H1 (cell line): ENCODE measurements around the gene LANCL2. TPM values are rescaled to one million over a fixed set of nuclear protein-coding genes. Genes with fewer than 3 reads are reported as not detected.

Source experiments
- CTCF ChIA-PET: fragments of 300-600 bp; sonication (Branson Sonifier 250); formaldehyde crosslinking; loops from one replicate; lab custom pipeline; 2021; ENCODE audit not compliant: partially characterized antibody; lab: Charles Lee
- POLR2A ChIA-PET: fragments of 300-600 bp; sonication (Branson Sonifier 250); formaldehyde crosslinking; loops from one replicate; lab custom pipeline; 2021; ENCODE audit warnings: inconsistent platforms; ENCODE audit not compliant: partially characterized antibody; lab: Charles Lee
- DNase-seq, 2 experiments: peaks; one replicate each; pipeline versions ENCODE4 v3.0.0 to v3.0.0-alpha.2; 2010 to 2022; ENCODE audit warnings: low spot score in 2 of 2, low read depth in 1 of 2, mixed read lengths in 1 of 2
- FAIRE-seq: peaks from 2 replicates; lab custom pipeline; 2011; peaks lifted over from hg19 to GRCh38; lab: Jason Lieb, UNC
- H2AFZ ChIP-seq: 2 replicates; pipeline ENCODE4 v1.8.1; 2012; ENCODE audit warnings: low read length, inconsistent platforms
- H2AK5ac ChIP-seq: 2 replicates; pipeline ENCODE4 v1.6.1; 2013; ENCODE audit warnings: low read depth, low read length
- H2BK120ac ChIP-seq: replicated peaks from 2 replicates; pipeline ENCODE3; 2013; ENCODE audit warnings: low read depth, low read length, inconsistent platforms
- H2BK12ac ChIP-seq: 2 replicates; pipeline ENCODE4 v1.6.1; 2013; ENCODE audit warnings: low read depth, low read length
- H2BK15ac ChIP-seq: 2 replicates; pipeline ENCODE4 v1.6.1; 2013; ENCODE audit warnings: low read length
- H2BK20ac ChIP-seq: 2 replicates; pipeline ENCODE4 v1.6.1; 2013; ENCODE audit warnings: low read length
- H2BK5ac ChIP-seq: 2 replicates; pipeline ENCODE4 v1.6.1; 2013; ENCODE audit warnings: low read depth, low read length
- H3K14ac ChIP-seq: 2 replicates; pipeline ENCODE4 v1.6.1; 2013; ENCODE audit warnings: inconsistent platforms; ENCODE audit not compliant: insufficient read length
- H3K18ac ChIP-seq: 2 replicates; pipeline ENCODE4 v1.6.1; 2013; ENCODE audit warnings: low read length; ENCODE audit errors: extremely low read depth
- H3K23ac ChIP-seq: 2 replicates; pipeline ENCODE4 v1.6.1; 2013; ENCODE audit warnings: inconsistent platforms; ENCODE audit not compliant: insufficient read length
- H3K23me2 ChIP-seq: 2 replicates; pipeline ENCODE4 v1.6.1; 2013; ENCODE audit warnings: low read depth, low read length
- H3K27ac ChIP-seq: 2 replicates; pipeline ENCODE4 v1.6.1; 2011; ENCODE audit warnings: low read depth, low read length, inconsistent platforms
- H3K27me3 ChIP-seq, 4 experiments: replicated peaks in 1 of 4; 1 replicate in 1 of 4; 2 replicates in 3 of 4; pipeline versions ENCODE4 v1.6.1 to v1.8.1; 2011 to 2013; ENCODE audit warnings: low read length in 3 of 4, mild to moderate bottlenecking in 3 of 4, inconsistent platforms in 2 of 4, mixed read lengths in 2 of 4, moderate library complexity in 1 of 4; ENCODE audit not compliant: control insufficient read depth in 3 of 4, insufficient read depth in 3 of 4; ENCODE audit errors: extremely low read depth in 1 of 4
- H3K36me3 ChIP-seq, 4 experiments: 2 replicates each; pipeline versions ENCODE4 v1.6.1 to v1.8.1; 2011 to 2013; ENCODE audit warnings: mild to moderate bottlenecking in 4 of 4, low read length in 3 of 4, moderate library complexity in 2 of 4, control low read depth in 1 of 4, inconsistent platforms in 1 of 4; ENCODE audit not compliant: insufficient read depth in 4 of 4, control insufficient read depth in 2 of 4
- H3K4ac ChIP-seq: replicated peaks from 2 replicates; pipeline ENCODE3; 2013; ENCODE audit warnings: low read length, low read depth, mixed read lengths, inconsistent platforms; ENCODE audit not compliant: insufficient read length
- H3K4me1 ChIP-seq, 4 experiments: replicated peaks in 1 of 4; 1 replicate in 1 of 4; 2 replicates in 3 of 4; pipeline versions ENCODE4 v1.6.1 to v1.8.1; 2011 to 2013; ENCODE audit warnings: low read length in 3 of 4, inconsistent platforms in 2 of 4, mixed read lengths in 1 of 4; ENCODE audit not compliant: insufficient read depth in 4 of 4, control insufficient read depth in 3 of 4
- H3K4me2 ChIP-seq, 2 experiments: 2 replicates each; pipeline versions ENCODE4 v1.6.1 to v1.8.1; 2011 to 2013; ENCODE audit warnings: low read depth in 2 of 2, low read length in 2 of 2, control low read depth in 1 of 2, inconsistent platforms in 1 of 2, mild to moderate bottlenecking in 1 of 2; ENCODE audit not compliant: insufficient read depth in 1 of 2
- H3K4me3 ChIP-seq, 4 experiments: fragments of 200-600, 300-600 bp in 1 of 4; sonication (generic), shearing (Covaris generic), sonication (Bioruptor Twin) in 1 of 4; 2 replicates each; pipeline versions ENCODE4 v1.5.1 to v1.8.1; 2011 to 2016; ENCODE audit warnings: low read length in 4 of 4, low read depth in 3 of 4, control low read depth in 2 of 4, inconsistent platforms in 2 of 4, mild to moderate bottlenecking in 2 of 4, mixed read lengths in 1 of 4, moderate library complexity in 1 of 4; ENCODE audit not compliant: insufficient read depth in 2 of 4; ENCODE audit errors: extremely low read depth in 1 of 4
- H3K56ac ChIP-seq: replicated peaks from 2 replicates; pipeline ENCODE3; 2013; ENCODE audit warnings: low read depth, mild to moderate bottlenecking, mixed read lengths, low read length, inconsistent platforms; ENCODE audit not compliant: insufficient read length
- H3K79me1 ChIP-seq: 2 replicates; pipeline ENCODE4 v1.6.1; 2013; ENCODE audit warnings: low read depth, low read length, control low read depth
- H3K79me2 ChIP-seq, 2 experiments: 2 replicates each; pipeline versions ENCODE4 v1.6.1 to v1.8.1; 2012 to 2013; ENCODE audit warnings: low read length in 2 of 2, mild to moderate bottlenecking in 2 of 2, inconsistent platforms in 1 of 2; ENCODE audit not compliant: insufficient read depth in 2 of 2, control insufficient read depth in 1 of 2
- H3K9ac ChIP-seq, 4 experiments: replicated peaks in 1 of 4; 1 replicate in 1 of 4; 2 replicates in 3 of 4; pipeline versions ENCODE4 v1.6.1 to v1.8.1; 2011 to 2013; ENCODE audit warnings: low read depth in 3 of 4, low read length in 3 of 4, control low read depth in 2 of 4, mild to moderate bottlenecking in 2 of 4, moderate library complexity in 2 of 4, inconsistent platforms in 1 of 4; ENCODE audit errors: extremely low read depth in 1 of 4
- H3K9me3 ChIP-seq, 2 experiments: 2 replicates each; pipeline versions ENCODE4 v1.6.1 to v1.8.1; 2012 to 2013; ENCODE audit warnings: mild to moderate bottlenecking in 2 of 2, moderate library complexity in 2 of 2, control low read depth in 1 of 2, inconsistent platforms in 1 of 2, low read depth in 1 of 2, low read length in 1 of 2, mixed read lengths in 1 of 2; ENCODE audit not compliant: insufficient read depth in 2 of 2
- H4K20me1 ChIP-seq, 2 experiments: replicated peaks in 1 of 2; 2 replicates each; pipeline versions ENCODE3 to v1.8.1; 2011 to 2013; ENCODE audit warnings: inconsistent platforms in 2 of 2, low read length in 2 of 2, mild to moderate bottlenecking in 1 of 2; ENCODE audit not compliant: insufficient read depth in 2 of 2, control insufficient read depth in 1 of 2
- H4K5ac ChIP-seq: 2 replicates; pipeline ENCODE4 v1.6.1; 2013; ENCODE audit warnings: low read length, low read depth, mixed read lengths, inconsistent platforms; ENCODE audit not compliant: insufficient read length
- H4K8ac ChIP-seq: 2 replicates; pipeline ENCODE4 v1.8.0; 2013; ENCODE audit warnings: mild to moderate bottlenecking, moderate library complexity, low read length, inconsistent platforms; ENCODE audit not compliant: insufficient read depth; ENCODE audit errors: extremely low read depth
- H4K91ac ChIP-seq: replicated peaks from 2 replicates; pipeline ENCODE3; 2013; ENCODE audit warnings: low read length, mixed read lengths, inconsistent platforms; ENCODE audit not compliant: insufficient read length
- CEBPB ChIP-seq: IDR thresholded peaks from 2 replicates; pipeline ENCODE4 v1.6.1; 2012; ENCODE audit warnings: low read depth, low read length
- CHD1 ChIP-seq: IDR thresholded peaks from 2 replicates; pipeline ENCODE4 v1.6.1; 2012; ENCODE audit warnings: low read depth, low read length, improper control_type of control experiment
- NRF1 ChIP-seq: IDR thresholded peaks from 2 replicates; pipeline ENCODE4 v1.6.1; 2011; ENCODE audit warnings: mild to moderate bottlenecking, low read depth, low read length, improper control_type of control experiment
- USF2 ChIP-seq: IDR thresholded peaks from 2 replicates; pipeline ENCODE4 v1.6.1; 2011; ENCODE audit warnings: low read length, improper control_type of control experiment
- YY1 ChIP-seq: IDR thresholded peaks from 2 replicates; pipeline ENCODE4 v1.6.1; 2011; ENCODE audit warnings: low read depth, mild to moderate bottlenecking, low read length
- WGBS, 2 experiments: shearing (Covaris generic) in 1 of 2; methylation state at CpG; one replicate each; pipeline versions ENCODE4 v1.1.6 to v1.1.7; 2013 to 2015; ENCODE audit warnings: low lambda C conversion rate in 2 of 2, mixed read lengths in 2 of 2, inconsistent platforms in 1 of 2, low coverage in 1 of 2, missing lambda C conversion rate in 1 of 2; ENCODE audit not compliant: insufficient replicate concordance in 2 of 2, insufficient coverage in 1 of 2, insufficient read length in 1 of 2; ENCODE audit errors: extremely low coverage in 1 of 2, missing lambda C conversion rate in 1 of 2; 5-methylcytosine and 5-hydroxymethylcytosine counted together
- polyA plus RNA-seq, 7 experiments: library from polyadenylated mRNA; depleted of rRNA in 3 of 7; stranded (reverse) in 5 of 7; unstranded in 2 of 7; fragments of >200 nt in 5 of 7; fragments of 200-250 nt in 2 of 7; gene quantifications; 1 replicate in 5 of 7; 2 replicates in 1 of 7; 4 replicates in 1 of 7; pipeline versions ENCODE4 v1.2.1 to v1.2.3, GENCODE V29; 2011 to 2013; ENCODE audit warnings: missing spikeins in 2 of 7, mixed read lengths in 2 of 7
- total RNA-seq: library from RNA; stranded (reverse); fragmentation: NEBNext Ultra II Directional; extraction: Animal tissue kit (Norgen Biotek cat#: 25700); gene quantifications from 2 replicates; pipeline ENCODE4 v1.2.1, GENCODE V29; 2021

LANCL2 gene
- total and polyA plus RNA-seq, 2 of the 8 experiments (the other 6 are each of a cell fraction or from before 2014, with no cell fraction given), result 9.2 to 9.5 TPM

- Histone ChIP-seq H4K8ac (no peak overlapping the region), H4K5ac (no peak overlapping the region), H2AK5ac (no peak overlapping the region), H2BK15ac (no peak overlapping the region), H4K91ac (no peak overlapping the region), H3K4me2 (no peak overlapping the region), H2BK120ac (no peak overlapping the region), H3K27ac (no peak overlapping the region), H3K9ac (no peak overlapping the region), H3K14ac (no peak overlapping the region), H3K36me3 (no peaks in the 10 kb centered on the region), H2BK20ac (no peak overlapping the region), H3K23ac (no peak overlapping the region), H3K23me2 (no peaks in the 10 kb centered on the region), H3K4me1 (no peaks in the 10 kb centered on the region), H4K20me1 (no peaks in the 10 kb centered on the region), H3K79me1 (no peaks in the 10 kb centered on the region), H3K4ac (no peak overlapping the region), H3K4me3 (no peak overlapping the region), H3K9me3 (peaks cover 0 to 3% of the 10 kb centered on the region in 2 experiments; a peak in 1 of 4 replicates), H2BK12ac (no peak overlapping the region), H3K79me2 (no peaks in the 10 kb centered on the region), H3K18ac (no peak overlapping the region), H3K56ac (no peak overlapping the region), H3K27me3 (no peaks in the 10 kb centered on the region), H2AFZ (no peak overlapping the region; the same call in 1 of the 2 replicates), H2BK5ac (no peak overlapping the region)
- POLR2A ChIA-PET, result interaction anchor here (2.4 kb wide), 1 partner anchor 23 kb away, joined by 18 read pairs; the partner anchor contains the start of gene LANCL2
- no peak for TF ChIP-seq CHD1
- no peak for TF ChIP-seq NRF1
- no peak for TF ChIP-seq YY1
- TF ChIP-seq CEBPB, result no peak
- TF ChIP-seq USF2, result no peak
- CTCF ChIA-PET, result interaction anchor here (0.6 to 2.4 kb wide), 7 partner anchors 8 to 113 kb away, joined by 3 to 9 read pairs (median 5); partner anchors contain the start of gene LANCL2
- 89% methylated on average over 34 of the region's 42 CpGs; no CpG with 5 or more reads in 1 of the 2 experiments for WGBS, 2 experiments
- FAIRE-seq, result no peak
- DNase-seq, result peak in 1 of 2 experiments; percentile 20
Observed at GRCh38 chr7:55343002-55343781, 21.9 kb upstream of the LANCL2 start.
